Dedifferentiated amniotic fluid mesenchymal stem cell (primary cell): ENCODE results near the gene TLDC2.
"Not testable (repeated sequence)": the region's sequence is repeated elsewhere in the genome, so short reads cannot be mapped to it uniquely, and the experiment has no call there.

ENCODE experiments used
- DNase-seq: peaks from one replicate; pipeline ENCODE4 v3.0.0-alpha.2; 2016; ENCODE audit errors: extremely low spot score

The TLDC2 gene

DNA sequence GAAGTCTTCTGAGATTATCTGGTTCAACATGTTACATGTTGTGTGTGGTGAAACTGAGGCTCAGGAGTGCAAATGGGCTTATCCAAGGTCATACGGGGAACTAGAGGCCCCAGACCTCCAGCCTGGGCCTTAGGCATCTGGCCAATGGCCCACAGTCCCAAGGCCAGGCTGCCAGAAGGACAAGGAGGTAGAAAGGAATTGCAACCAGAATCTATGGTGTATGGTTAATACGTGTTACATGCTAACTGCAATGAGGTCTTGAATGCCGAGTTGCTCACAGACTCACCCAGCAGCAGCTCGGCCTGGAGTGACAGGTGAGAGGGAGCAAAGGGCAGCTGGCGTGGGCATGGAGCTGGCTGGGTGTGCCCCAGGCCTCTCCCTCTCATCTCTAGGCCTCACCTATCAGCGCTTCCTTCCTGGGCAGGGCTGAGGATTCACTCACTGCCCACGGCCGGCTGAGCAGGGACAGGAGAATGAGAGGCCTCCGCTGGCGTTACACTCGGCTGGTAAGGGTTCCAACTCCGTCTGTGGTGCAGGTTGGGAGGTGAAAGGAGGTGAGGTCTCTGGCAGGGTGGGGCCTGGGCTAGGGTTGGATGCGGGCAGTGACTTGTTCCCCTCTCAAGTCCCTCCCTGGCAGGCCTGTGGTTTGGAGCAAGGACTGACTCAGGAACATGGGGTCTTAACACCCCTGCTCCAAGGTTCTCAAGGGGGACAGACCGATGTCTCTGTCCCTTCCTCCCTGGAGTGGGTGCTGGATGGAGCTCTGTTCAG lies at the start of gene TLDC2:
TSS of gene TLDC2 (plus strand) at position 437 of the 771 bp plus-strand sequence. CDS start at position 474, 37 bp downstream.
- no peak for DNase-seq

DNA sequence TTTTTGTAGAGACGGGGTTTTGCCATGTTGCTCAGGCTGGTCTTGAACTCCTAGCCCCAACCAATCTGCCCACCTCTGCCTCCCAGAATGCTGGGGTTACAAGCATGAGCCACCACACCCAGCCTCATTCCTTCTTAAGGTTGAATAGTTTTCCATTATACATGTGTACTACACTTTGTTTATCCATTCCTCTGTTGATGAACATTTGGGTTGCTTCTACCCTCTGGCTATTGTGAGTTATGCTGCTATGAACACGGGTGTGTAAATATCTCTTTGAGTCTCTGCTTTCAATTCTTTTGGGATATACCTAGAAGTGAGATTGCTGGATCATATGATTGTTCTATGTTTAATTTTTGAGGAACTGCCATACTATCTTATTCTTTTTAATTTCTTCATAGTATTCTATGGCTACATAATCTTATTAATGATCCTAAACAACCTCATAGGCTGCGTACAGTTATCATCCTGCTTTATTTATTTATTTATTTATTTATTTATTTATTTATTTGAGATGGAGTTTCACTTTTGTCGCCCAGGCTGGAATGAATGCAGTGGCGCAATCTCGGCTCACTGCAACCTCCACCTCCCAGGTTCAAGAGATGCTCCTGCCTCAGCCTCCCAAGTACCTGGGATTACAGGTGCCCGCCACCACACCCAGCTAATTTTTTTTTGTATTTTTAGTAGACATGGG lies 49.2 kb upstream of the TLDC2 start:
- DNase-seq = no peak

DNA sequence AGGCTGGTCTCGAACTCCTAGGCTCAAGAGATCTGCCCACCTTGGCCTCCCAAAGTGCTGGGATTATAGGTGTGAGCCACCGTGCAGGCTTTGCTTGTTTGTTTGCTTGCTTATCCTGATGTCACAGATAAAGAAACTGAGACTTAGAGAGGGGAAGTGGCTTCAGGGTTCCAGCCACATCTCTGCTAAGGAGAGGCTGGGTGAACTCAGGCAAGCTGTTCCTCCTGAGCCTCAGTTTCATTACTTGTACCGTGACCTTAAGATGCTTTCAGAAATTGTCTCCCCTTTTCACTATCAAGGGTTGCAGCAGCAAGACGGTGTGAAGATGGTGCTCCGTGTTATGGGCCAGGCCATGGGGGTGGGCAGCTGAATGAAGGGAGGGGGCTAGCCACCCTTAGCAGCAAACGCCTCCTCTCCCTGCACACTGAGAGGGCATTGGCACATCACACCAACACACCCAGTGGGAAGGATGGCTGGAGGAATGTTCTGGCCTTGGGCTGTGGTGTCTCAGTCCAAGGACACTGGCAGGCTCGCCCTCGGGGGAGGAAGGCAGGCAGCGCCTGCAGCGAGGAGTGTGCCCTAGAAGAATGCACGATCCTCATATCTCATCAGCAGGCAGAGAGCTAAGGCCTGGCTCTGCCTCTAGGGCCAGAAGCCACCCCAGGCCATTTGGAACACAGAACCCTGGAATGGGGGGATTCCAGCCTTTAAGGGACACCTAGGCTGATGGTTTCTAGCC lies 48.2 kb upstream of the TLDC2 start:
- DNase-seq = no peak

DNA sequence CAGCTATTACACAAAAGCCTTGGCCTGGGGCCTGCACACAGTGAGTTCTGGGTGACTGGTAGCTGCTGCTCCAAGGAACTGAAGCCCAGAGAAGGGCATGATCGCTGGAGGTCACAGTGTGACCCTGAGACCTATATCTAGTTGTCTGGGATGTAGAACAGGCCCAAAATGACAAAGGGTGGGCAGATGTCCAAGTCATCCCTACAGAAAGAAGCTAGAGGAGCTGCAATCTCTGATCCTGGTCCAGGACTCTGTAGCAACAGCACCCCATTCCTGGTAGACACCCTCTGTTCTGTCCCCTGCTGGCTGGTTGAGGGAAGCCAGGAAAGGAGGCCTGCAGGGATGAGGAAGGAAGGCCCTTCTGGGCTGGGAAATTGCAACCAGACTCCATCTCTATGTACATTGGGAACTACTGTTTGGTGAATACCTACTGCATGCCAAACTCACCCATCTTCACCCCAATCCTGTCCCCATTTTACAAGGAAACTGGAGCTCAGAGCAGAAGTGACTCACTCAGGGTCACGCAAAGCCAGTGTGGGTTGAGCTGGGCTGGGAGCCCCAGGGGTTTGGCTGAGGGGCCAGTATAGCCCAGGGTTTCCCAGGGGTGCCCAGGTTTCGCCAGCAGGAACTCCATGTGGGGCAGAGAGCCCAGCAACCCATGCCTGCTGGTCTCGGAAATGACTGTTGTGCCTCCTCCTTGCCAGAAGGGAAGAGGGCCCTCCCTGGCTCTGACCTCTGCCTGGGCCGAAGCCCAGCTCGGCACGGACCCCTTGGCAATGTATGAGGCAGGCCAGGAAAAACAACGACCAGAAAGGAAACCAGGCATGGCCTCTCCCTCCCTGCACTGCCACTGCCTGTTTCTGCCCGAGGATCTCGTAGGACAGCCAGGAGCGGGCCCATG lies 44.9 kb upstream of the TLDC2 start:
- DNase-seq = no peak

DNA sequence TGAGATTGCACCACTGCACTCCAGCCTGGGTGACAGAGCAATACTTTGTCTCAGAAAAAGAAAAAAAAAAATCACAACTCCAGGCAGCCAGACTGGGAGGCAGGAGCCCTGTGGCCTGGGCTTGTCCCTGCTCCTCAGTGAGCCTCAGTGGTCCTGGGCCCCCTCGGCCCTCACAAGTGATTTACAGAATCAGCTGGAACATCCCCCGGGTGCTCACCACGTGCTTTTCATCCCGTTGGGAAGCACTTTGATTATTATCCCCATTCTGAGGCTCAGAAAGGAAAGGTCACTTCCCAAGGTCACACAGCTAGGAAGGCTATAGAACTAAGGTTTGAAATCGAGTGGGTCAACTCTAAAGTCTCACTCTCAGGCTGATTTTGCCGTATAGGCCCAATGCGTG lies 43.1 kb upstream of the TLDC2 start:
- no peak for DNase-seq

DNA sequence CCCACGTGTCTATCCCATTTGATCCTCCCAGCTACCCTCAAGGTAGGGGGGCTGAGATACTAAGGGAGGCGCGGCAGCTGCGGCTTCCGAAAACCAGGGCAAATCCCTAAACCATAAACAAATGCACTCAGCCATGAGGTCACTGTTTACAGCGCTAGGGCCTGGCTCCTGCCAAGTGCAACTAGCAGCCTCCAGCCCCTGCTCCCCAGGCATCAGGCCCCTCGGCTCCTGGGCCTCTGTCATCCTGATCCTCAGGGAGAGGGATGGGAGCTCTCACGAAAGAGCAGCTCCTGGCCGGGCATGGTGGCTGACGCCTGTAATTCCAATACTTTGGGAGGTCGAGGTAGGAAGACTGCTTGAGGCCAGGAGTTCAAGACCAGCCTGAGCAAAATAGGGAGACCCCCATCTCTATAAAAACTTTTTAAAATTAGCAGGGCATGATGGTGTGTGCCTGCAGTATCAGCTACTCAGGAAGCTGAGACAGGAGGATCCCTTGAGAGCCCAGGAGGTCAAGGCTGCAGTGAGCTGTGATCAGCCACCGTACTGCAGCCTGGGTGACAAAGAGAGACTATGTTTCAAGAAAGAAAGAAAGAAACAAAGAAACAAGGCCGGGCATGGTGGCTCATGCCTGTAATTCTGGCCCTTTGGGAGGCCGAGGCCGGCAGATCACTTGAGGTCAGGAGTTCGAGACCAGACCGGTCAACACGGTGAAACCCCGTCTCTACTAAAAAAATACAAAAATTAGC lies 42.5 kb upstream of the TLDC2 start:
- no peak for DNase-seq

DNA sequence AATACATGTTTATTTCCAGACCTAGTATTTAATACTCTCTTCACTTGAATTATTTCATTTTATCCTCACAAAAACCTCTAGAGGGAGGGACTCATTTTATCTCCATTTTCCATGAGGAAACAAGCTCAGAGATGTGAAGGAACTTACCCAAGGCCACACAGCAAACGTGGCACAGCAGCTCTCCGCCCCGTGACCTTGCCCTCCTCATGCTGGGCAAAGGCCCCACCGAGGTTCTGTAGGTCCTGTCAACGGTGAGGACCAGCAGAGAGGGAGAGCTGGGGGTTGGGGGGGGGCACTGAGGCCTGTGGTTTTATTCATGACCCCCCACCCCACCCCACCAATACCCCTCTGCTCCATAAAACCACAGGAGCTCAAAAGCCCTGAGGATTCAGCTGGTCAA lies 40.9 kb upstream of the TLDC2 start:
- DNase-seq = no peak

DNA sequence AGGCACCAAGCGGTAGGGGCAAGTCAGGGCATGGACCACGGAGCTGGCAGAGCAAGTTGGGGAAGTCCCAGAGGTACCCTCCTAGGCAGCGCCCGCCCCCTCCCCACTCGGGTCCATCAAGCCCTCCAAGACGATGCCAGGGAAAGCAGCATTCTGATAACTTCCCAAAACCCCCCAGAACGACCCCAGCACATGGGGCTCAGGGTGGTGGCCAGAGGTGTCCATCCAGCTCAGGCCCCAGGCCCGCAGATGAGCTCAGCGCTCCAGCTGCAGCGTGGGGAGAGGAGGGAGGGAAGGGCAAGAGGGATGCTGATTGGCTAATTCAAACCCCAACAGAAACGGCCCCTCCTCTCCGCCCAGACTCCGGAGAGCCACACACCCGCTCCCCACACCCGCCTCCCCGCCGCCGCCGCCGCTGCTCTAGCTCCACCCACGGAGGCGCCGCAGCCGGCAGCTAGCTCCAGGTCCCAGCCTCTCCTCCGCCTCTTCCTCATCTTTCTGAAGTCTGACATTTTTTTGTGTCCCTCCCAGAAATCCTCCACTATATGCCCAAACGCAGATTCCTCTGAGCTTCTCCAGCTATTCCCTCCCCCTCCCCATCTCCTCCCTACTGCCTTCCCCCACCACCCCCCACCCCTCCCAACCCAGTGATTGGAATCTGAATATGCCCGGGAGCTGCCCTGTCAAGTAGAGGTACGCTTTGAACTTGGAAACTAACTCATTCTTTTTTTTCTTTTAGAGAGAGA lies 40.3 kb upstream of the TLDC2 start:
- peak; percentile 92 for DNase-seq

DNA sequence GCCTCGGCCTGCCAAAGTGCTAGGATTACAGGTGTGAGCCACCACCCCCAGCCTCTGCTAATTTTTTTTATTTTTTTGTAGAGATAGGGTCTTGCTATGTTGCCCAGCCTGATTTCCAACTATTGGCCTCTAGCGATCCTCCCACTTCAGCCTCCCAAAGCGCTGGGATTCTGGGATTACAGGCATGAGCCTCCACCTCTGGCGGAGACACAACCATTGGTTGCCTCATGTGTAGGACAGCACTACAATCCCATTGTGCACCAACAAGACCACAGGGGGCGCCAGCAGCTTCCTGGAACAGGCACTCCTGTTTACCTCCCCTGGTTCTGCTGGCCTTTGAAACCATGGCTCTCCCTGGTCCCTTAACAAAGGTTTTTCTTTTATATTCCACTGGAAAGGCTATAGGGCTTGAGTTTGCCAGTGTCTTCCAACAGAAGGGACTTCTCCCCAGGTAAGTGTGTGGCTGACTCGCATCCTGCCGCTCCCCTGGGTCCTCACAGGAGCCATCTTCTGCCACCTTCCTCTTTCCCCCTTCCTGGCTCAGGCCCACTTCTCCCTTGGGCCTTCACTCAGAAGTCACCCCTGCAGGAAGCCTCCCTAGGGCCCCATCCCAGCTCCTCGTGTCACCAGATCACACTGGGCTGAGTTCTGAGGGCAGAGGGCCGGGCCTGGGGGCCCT lies 39.2 kb upstream of the TLDC2 start:
- no peak for DNase-seq

DNA sequence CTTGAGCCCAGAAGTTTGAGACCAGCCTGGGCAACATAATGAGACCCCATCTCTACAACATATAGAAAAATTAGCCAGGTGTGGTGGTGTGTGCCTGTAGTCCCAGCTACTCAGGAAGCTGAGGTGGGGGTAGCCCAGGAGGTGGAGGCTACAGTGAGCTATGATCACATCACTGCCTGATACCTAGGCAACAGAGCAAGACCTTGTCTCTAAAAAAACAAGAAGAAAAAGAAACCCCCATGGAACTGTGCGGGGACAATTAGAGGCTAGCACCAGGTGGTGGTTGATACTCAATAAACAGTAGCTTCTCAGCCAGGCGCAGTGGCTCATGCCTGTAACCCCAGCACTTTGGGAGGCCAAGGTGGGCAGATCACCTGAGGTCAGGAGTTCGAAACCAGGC lies 37.6 kb upstream of the TLDC2 start:
- DNase-seq = not testable (repeated sequence)

DNA sequence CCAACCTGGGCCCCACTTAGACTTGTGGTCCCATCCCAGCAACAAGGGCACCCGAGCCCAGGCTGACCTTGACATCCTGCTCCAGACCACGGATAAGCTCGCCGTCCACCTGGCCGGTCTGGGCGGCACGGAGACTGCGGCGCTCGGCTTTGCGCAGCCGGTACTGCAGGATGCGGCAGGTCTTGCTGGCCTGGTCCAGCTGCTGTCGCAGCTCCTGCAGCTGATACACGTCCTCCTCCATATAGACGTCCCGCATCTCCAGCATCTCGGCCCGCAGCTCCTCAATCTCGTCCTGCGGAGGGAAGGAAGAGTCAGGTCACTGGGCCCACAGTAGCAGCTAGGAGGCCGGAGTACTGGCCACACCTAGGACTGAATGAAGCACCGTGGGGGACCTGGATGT lies 36.8 kb upstream of the TLDC2 start:
- DNase-seq = no peak

DNA sequence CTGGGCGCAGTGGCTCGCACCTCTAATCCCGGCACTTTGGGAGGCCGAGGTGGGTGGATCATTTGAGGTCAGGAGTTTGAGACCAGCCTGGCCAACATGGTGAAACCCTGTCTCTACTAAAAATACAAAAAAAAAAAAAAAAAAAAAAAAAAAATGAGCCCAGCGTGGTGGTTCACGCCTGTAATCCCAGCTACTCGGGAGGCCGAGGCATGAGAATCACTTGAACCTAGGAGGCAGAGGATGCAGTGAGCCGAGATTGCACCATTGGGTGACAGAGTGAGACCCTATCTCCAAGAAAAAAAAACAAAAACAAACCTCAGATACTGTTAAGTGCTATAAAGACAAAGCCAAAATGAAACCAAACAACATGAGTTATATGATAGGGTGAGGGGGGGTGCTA lies 34.9 kb upstream of the TLDC2 start:
- DNase-seq = not testable (repeated sequence)

DNA sequence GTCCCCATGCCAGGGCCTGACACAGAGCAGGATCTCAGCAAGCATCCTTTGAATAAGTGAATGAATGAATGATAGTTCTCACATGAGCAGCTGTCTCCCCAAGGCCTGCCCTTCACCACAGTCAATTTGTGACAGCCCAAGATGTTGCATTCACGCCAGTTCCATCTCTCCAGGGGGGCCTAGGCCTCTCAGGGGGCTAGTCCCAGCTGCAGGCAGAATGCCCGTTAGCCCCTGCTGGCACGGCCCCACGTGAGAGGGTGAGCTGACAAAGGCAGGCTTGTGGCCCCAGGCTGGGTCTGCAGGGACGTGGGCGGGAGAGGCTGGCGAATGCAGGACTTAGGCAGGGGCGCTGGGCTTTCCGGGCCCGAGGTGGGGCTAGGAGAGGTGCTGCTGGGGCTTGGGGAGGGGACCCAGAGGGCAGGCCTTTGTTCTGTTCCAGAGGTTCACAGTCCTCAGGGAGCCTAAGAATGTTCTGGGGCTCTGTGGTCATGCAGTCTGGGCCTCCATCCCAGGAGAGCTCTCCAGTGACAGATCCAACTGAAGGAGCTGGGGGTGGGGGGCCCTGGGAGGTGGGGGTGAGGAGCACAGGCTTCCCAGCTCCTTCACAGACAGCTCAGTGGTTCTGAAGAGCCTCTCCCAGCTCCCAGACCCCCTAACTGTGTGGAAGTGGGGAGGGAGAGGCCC lies 30.5 kb upstream of the TLDC2 start:
- DNase-seq = no peak

DNA sequence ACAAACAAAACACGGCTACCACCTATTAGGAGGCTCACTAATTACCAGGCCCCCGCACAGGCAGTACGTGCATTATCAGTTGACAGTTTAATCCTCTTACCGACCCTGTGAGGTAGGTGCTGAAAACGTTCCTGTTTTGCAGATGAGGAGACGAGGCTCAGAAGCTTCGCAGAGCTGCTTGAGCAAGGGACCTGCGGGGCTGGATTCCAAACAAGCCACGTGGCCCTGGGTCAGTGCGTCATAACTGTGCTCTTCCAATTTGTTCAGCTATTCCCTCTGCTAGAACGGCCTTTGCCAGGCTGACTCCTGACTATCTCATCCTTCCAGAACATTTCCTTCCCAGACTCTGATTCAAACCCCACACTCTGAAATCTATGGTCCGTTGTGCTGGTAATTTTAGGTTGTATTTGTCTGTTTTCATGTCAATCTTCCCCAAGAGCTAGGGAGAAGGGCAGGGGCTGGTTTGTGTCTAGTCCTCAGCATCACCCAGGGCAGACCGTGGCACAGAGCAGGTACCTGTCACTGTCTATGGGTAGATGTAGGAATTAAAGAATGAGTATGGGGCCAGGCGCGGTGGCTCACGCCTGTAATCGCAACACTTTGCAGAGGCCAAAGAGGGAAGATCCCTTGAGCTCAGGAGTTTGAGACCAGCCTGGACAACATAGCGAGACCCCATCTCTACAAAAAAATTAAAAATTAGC lies 28.8 kb upstream of the TLDC2 start:
- no peak for DNase-seq

DNA sequence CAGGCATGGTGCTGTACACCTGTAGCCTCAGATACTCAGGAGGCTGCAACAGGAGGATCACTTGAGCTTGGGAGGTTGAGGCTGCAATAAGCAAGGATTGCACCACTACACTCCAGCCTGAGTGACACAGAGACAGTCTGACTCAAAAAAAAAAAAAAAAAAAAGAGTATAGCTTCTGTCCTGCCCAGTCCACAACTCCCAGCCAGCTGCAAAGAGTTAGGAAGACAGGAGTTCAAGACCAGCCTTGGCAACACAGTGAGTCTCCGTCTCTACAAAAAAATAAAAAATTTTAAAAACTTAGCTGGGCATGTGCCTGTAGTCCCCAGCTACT lies 28.3 kb upstream of the TLDC2 start:
- DNase-seq = no peak

DNA sequence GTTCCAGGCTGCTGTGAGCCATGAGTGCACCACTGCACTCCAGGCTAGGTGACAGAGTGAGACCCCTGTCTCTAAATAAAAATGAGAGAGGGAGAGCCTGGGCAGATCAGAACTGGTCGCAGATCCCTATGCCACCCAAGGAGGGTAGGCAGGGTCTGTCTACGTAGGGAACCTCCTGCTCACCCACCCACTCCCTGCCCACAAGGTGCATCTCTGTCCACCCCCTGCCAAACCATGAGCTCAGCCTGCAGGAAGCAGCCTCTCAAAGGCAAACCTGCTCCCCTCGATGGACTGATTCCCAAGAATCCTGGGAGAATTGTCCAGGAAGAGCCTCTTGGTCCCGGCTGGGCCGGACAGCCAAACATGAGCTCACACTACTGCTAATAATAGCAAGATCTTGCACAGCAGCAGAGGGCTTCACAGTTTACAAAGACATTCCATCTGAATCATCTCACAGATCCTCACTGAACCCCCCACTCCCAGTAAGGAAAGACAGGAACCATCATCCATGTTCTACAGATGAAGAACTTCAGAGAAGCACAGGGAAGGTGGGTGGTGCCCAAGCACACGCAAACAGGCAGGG lies 27.8 kb upstream of the TLDC2 start:
- DNase-seq = peak; percentile 73

DNA sequence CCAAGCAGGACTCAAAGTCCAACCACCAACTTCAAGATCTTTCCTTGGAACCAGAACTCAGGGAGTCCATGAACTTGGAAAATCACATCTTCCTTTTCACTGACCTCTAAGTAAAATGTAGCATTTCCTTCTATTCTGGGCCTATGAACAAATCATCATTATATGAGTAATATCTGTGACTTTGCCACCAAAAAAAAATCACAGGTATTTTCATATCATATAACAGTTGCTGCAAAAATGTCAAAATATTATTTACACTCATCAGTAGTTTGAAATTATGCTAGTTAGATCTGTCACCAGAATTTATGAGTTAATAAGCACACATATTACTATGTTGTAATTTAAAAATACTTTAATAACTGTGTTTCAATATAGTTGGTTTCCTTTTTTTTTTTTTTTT lies 27.3 kb upstream of the TLDC2 start:
- no peak for DNase-seq
